ENCODE results near the gene CMAS.

CMAS gene

GRCh38 chr12:22046090-22046967, at the start of gene CMAS:
Gene CMAS, plus strand, starts transcription at chr12:22046218. Its CDS starts 86 bp downstream, at chr12:22046304.
- ATAC-seq, result peak; percentile 94
- 0 out of 2 replicates have a peak, but pooled peaks have one; percentile 18 for TF ChIP-seq GLIS3 (CRISPR knock-in tag; IDR thresholded peaks at IDR 0.05)
- TF ChIP-seq PPARA (CRISPR knock-in tag; IDR thresholded peaks at IDR 0.05; ENCODE audit: borderline replicate concordance), result no peak

- no peak for ATAC-seq
- no peak for TF ChIP-seq BACH2 (CRISPR knock-in tag; IDR thresholded peaks at IDR 0.05; ENCODE audit: borderline replicate concordance)
- TF ChIP-seq, protein P1, sequence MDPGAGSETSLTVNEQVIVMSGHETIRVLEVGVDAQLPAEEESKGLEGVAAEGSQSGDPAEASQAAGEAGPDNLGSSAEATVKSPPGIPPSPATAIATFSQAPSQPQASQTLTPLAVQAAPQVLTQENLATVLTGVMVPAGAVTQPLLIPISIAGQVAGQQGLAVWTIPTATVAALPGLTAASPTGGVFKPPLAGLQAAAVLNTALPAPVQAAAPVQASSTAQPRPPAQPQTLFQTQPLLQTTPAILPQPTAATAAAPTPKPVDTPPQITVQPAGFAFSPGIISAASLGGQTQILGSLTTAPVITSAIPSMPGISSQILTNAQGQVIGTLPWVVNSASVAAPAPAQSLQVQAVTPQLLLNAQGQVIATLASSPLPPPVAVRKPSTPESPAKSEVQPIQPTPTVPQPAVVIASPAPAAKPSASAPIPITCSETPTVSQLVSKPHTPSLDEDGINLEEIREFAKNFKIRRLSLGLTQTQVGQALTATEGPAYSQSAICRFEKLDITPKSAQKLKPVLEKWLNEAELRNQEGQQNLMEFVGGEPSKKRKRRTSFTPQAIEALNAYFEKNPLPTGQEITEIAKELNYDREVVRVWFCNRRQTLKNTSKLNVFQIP (CRISPR knock-in tag; IDR thresholded peaks at IDR 0.05; ENCODE audit: borderline replicate concordance, low read depth), result no peak
- TF ChIP-seq TOX (CRISPR knock-in tag; IDR thresholded peaks at IDR 0.05; ENCODE audit: borderline replicate concordance), result no peak
- TF ChIP-seq ARNTL (CRISPR knock-in tag; IDR thresholded peaks at IDR 0.05; ENCODE audit: borderline replicate concordance, low read depth), result no peak
Observed at GRCh38 chr12:21998295-21998694, 47.7 kb upstream of the CMAS start.

- ATAC-seq, result no peak
- TF ChIP-seq CSDC2 (CRISPR knock-in tag; IDR thresholded peaks at IDR 0.05) (no peak), OSR1 (CRISPR knock-in tag; IDR thresholded peaks at IDR 0.05) (no peak), SNAI2 (CRISPR knock-in tag; IDR thresholded peaks at IDR 0.05) (no peak), RARB (CRISPR knock-in tag; IDR thresholded peaks at IDR 0.05) (no peak), GLIS3 (CRISPR knock-in tag; IDR thresholded peaks at IDR 0.05) (no peak), TSHZ2 (CRISPR knock-in tag; IDR thresholded peaks at IDR 0.05) (no peak), TCF4 (CRISPR knock-in tag; IDR thresholded peaks at IDR 0.05; ENCODE audit: borderline replicate concordance) (no peak), ZFP30 (CRISPR knock-in tag; IDR thresholded peaks at IDR 0.05) (no peak), ZFP3 (CRISPR knock-in tag; IDR thresholded peaks at IDR 0.05) (no peak), TOX (CRISPR knock-in tag; IDR thresholded peaks at IDR 0.05; ENCODE audit: borderline replicate concordance) (no peak), ZNF8 (CRISPR knock-in tag; IDR thresholded peaks at IDR 0.05) (no peak), ISL1 (CRISPR knock-in tag; IDR thresholded peaks at IDR 0.05) (no peak), PPARA (CRISPR knock-in tag; IDR thresholded peaks at IDR 0.05; ENCODE audit: borderline replicate concordance) (no peak), ZNF565 (CRISPR knock-in tag; conservative IDR thresholded peaks at IDR 0.05; ENCODE audit: low read depth) (no peak), ZC3H10 (CRISPR knock-in tag; IDR thresholded peaks at IDR 0.05) (no peak), ESRRG (CRISPR knock-in tag; IDR thresholded peaks at IDR 0.05) (no peak), ARNTL (CRISPR knock-in tag; IDR thresholded peaks at IDR 0.05; ENCODE audit: borderline replicate concordance, low read depth) (no peak)
- TF ChIP-seq, protein P2, sequence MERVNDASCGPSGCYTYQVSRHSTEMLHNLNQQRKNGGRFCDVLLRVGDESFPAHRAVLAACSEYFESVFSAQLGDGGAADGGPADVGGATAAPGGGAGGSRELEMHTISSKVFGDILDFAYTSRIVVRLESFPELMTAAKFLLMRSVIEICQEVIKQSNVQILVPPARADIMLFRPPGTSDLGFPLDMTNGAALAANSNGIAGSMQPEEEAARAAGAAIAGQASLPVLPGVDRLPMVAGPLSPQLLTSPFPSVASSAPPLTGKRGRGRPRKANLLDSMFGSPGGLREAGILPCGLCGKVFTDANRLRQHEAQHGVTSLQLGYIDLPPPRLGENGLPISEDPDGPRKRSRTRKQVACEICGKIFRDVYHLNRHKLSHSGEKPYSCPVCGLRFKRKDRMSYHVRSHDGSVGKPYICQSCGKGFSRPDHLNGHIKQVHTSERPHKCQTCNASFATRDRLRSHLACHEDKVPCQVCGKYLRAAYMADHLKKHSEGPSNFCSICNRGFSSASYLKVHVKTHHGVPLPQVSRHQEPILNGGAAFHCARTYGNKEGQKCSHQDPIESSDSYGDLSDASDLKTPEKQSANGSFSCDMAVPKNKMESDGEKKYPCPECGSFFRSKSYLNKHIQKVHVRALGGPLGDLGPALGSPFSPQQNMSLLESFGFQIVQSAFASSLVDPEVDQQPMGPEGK (CRISPR knock-in tag; IDR thresholded peaks at IDR 0.05; ENCODE audit: borderline replicate concordance), result no peak
Observed at GRCh38 chr12:21998782-21999181, 47.2 kb upstream of the CMAS start.

DNA sequence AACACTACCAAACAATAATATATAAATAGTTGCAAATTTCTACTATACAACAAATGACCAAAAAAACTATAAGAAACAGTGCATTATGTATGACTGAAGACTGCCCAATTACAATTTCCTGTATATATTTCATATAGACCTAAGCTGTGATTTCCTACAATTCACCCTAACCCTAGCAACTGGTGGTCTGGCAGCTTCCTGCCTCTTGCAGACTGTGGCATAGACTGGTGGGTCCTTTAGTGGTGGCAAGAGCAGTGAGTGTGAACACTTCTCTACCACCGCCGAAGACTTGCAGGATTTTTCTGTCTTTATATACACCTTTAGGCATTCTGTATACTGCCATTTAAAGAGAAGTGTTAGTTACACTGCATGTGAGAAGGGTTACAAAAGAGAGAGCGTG, 43.6 kb upstream of the CMAS start:
- ATAC-seq, result no peak
- TF ChIP-seq TOX (CRISPR knock-in tag; IDR thresholded peaks at IDR 0.05; ENCODE audit: borderline replicate concordance), result no peak
- no peak for TF ChIP-seq TSHZ2 (CRISPR knock-in tag; IDR thresholded peaks at IDR 0.05)
- no peak for TF ChIP-seq ZNF565 (CRISPR knock-in tag; conservative IDR thresholded peaks at IDR 0.05; ENCODE audit: low read depth)
- no peak for TF ChIP-seq TCF4 (CRISPR knock-in tag; IDR thresholded peaks at IDR 0.05; ENCODE audit: borderline replicate concordance)
- TF ChIP-seq RARB (CRISPR knock-in tag; IDR thresholded peaks at IDR 0.05), result no peak
- TF ChIP-seq, protein P1 (CRISPR knock-in tag; IDR thresholded peaks at IDR 0.05; ENCODE audit: borderline replicate concordance, low read depth), result no peak
- no peak for TF ChIP-seq ZFP30 (CRISPR knock-in tag; IDR thresholded peaks at IDR 0.05)
- TF ChIP-seq ZC3H10 (CRISPR knock-in tag; IDR thresholded peaks at IDR 0.05), result no peak
- TF ChIP-seq PPARA (CRISPR knock-in tag; IDR thresholded peaks at IDR 0.05; ENCODE audit: borderline replicate concordance), result no peak
- no peak for TF ChIP-seq SNAI2 (CRISPR knock-in tag; IDR thresholded peaks at IDR 0.05)
- TF ChIP-seq ZNF8 (CRISPR knock-in tag; IDR thresholded peaks at IDR 0.05), result no peak
- TF ChIP-seq, protein P2 (CRISPR knock-in tag; IDR thresholded peaks at IDR 0.05; ENCODE audit: borderline replicate concordance), result no peak
- TF ChIP-seq ESRRG (CRISPR knock-in tag; IDR thresholded peaks at IDR 0.05), result no peak
- TF ChIP-seq ARNTL (CRISPR knock-in tag; IDR thresholded peaks at IDR 0.05; ENCODE audit: borderline replicate concordance, low read depth), result no peak

Data from SK-N-SH treated with all-trans-retinoic acid at 6 μM for 48 hours (cell line).